ENCODE data around the gene WDR6. TPM values are rescaled to one million over a fixed set of nuclear protein-coding genes. Genes with fewer than 3 reads are reported as not detected.

Gene WDR6
- total and polyA plus RNA-seq, 10 of the 15 experiments (the other 5 are each of a cell fraction or from before 2014, with no cell fraction given) = 21.3 to 169 (median 107) TPM

- ChIA-PET RAD21 (ENCODE audit: unreplicated experiment) (no interaction called here), SMC1A (ENCODE audit: uncharacterized antibody, unreplicated experiment) (no interaction called here), POLR2A (no interaction called here), CTCF (interaction anchor here (0.6 kb wide), 2 partner anchors 107 to 1084 kb away, joined by 3 read pairs; no protein-coding TSS in a partner anchor)
- Histone ChIP-seq H3K36me3 (ENCODE audit: control insufficient read depth in 2 of 2, insufficient read depth in 2 of 2, low read length in 1 of 2) (peaks cover 12 to 27% of the 10 kb centered on the region in 2 experiments), H3K4me2 (ENCODE audit: control insufficient read depth, insufficient read depth) (peak overlapping the region; percentile 38; the same call in 1 of the 2 replicates), H4K20me1 (ENCODE audit: control insufficient read depth, insufficient read depth) (no peaks in the 10 kb centered on the region), H3K27me3 (replicated peaks in 1 of 2; ENCODE audit: control insufficient read depth in 2 of 2, insufficient read depth in 2 of 2, low read length in 1 of 2) (no peaks in the 10 kb centered on the region), H3K4me3 (no peak overlapping the region), H3K79me2 (ENCODE audit: control insufficient read depth, insufficient read depth, low read length) (no peaks in the 10 kb centered on the region), H3K9me3 (replicated peaks; ENCODE audit: control insufficient read depth, insufficient read depth, low read length) (no peaks in the 10 kb centered on the region), H2AFZ (ENCODE audit: control insufficient read depth, low read depth, low read length) (no peak overlapping the region), H3K9ac (ENCODE audit: control insufficient read depth, insufficient read depth, low read length) (no peak overlapping the region), H3K4me1 (ENCODE audit: control insufficient read depth, insufficient read depth, low read length) (peaks cover 15% of the 10 kb centered on the region), H3K27ac (ENCODE audit: control insufficient read depth, insufficient read depth) (no peak overlapping the region)
- no peak for TF ChIP-seq GATAD2B (conservative IDR thresholded peaks at IDR 0.05; ENCODE audit: low read depth)
- TF ChIP-seq ZNF592 (IDR thresholded peaks at IDR 0.05) = no peak
- no peak for TF ChIP-seq STAT3 (IDR thresholded peaks at IDR 0.05; ENCODE audit: low read depth, low read length)
- no peak for TF ChIP-seq RELB (IDR thresholded peaks at IDR 0.05; ENCODE audit: low read depth)
- TF ChIP-seq JUNB (IDR thresholded peaks at IDR 0.05) = no peak
- TF ChIP-seq ESRRA (IDR thresholded peaks at IDR 0.05; ENCODE audit: low read length) = no peak
- no peak for TF ChIP-seq RAD21 (IDR thresholded peaks at IDR 0.05; ENCODE audit: insufficient read depth, low read depth, low read length)
- TF ChIP-seq POLR2AphosphoS5 (IDR thresholded peaks at IDR 0.05; ENCODE audit: low read length) = no peak
- TF ChIP-seq NR2C2 (IDR thresholded peaks at IDR 0.05; ENCODE audit: borderline replicate concordance, control insufficient read depth, insufficient read length, low read depth) = no peak
- no peak for TF ChIP-seq ZNF384 (IDR thresholded peaks at IDR 0.05; ENCODE audit: borderline replicate concordance, low read depth, low read length)
- TF ChIP-seq ZZZ3 (IDR thresholded peaks at IDR 0.05; ENCODE audit: control insufficient read depth, insufficient read length, low read depth) = no peak
- TF ChIP-seq IRF3 (IDR thresholded peaks at IDR 0.05) = no peak
- TF ChIP-seq TAF1 (IDR thresholded peaks at IDR 0.05; ENCODE audit: borderline replicate concordance, low read depth, low read length) = no peak
- TF ChIP-seq ZNF687 (IDR thresholded peaks at IDR 0.05) = no peak
- intact Hi-C loops (cut with micrococcal nuclease; ENCODE audit: unreplicated experiment) (no loop called here), in situ Hi-C loops (cut with MboI) (no loop called here)
- FAIRE-seq = no peak
- no peak for ATAC-seq
- BruUV-seq (replicated peaks) = no TSS peak
- WGBS (ENCODE audit: insufficient coverage, insufficient replicate concordance, low lambda C conversion rate, missing lambda C conversion rate) = 98% methylated on average over 7 of the region's 7 CpGs
- DNase-seq (ENCODE audit: low read depth, low spot score) = no peak
Observed at GRCh38 chr3:48966876-48967361, 40.3 kb upstream of the WDR6 start.
